VCaP (cell line): ENCODE data around the gene TRMT11.

Source experiments
- H3K27ac ChIP-seq: fragments of 450-650 bp; 2 replicates; pipeline ENCODE4 v1.5.1; 2017
- TF ChIP-seq, protein P1 (sequence below): fragments of 450-650 bp; conservative IDR thresholded peaks from 2 replicates; pipeline ENCODE4 v1.5.1; 2017; ENCODE audit warnings: mild to moderate bottlenecking, moderate library complexity

The TRMT11 gene

GRCh38 chr6:126086560-126086959 is 100.2 kb downstream of the TRMT11 start:
- TF ChIP-seq, protein P1, sequence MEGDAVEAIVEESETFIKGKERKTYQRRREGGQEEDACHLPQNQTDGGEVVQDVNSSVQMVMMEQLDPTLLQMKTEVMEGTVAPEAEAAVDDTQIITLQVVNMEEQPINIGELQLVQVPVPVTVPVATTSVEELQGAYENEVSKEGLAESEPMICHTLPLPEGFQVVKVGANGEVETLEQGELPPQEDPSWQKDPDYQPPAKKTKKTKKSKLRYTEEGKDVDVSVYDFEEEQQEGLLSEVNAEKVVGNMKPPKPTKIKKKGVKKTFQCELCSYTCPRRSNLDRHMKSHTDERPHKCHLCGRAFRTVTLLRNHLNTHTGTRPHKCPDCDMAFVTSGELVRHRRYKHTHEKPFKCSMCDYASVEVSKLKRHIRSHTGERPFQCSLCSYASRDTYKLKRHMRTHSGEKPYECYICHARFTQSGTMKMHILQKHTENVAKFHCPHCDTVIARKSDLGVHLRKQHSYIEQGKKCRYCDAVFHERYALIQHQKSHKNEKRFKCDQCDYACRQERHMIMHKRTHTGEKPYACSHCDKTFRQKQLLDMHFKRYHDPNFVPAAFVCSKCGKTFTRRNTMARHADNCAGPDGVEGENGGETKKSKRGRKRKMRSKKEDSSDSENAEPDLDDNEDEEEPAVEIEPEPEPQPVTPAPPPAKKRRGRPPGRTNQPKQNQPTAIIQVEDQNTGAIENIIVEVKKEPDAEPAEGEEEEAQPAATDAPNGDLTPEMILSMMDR, result no peak
- H3K27ac ChIP-seq, result no peak overlapping the region
